K562 (cell line): ENCODE measurements around the gene RPL26. TPM values are rescaled to one million over a fixed set of nuclear protein-coding genes. Genes with fewer than 3 reads are reported as not detected.

ENCODE experiments used
- CBFA2T2 ChIP-seq: fragments of 450-650 bp; conservative IDR thresholded peaks from 2 replicates; pipeline ENCODE4 v1.6.1; 2017; ENCODE audit warnings: mild to moderate bottlenecking
- EGR1 ChIP-seq: fragments of 450-650 bp; conservative IDR thresholded peaks from 2 replicates; pipeline ENCODE4 v1.6.1; 2017; ENCODE audit warnings: mild to moderate bottlenecking
- KAT7 ChIP-seq: sonication (generic); formaldehyde crosslinking; IDR thresholded peaks from 2 replicates; pipeline ENCODE4 v1.8.0; 2022; ENCODE audit warnings: missing genetic modification reagents, mild to moderate bottlenecking, borderline replicate concordance
- NFXL1 ChIP-seq: fragments of 450-650 bp; formaldehyde crosslinking; IDR thresholded peaks from 2 replicates; pipeline ENCODE4 v1.4.0; 2021; ENCODE audit warnings: mild to moderate bottlenecking
- PTBP1 ChIP-seq: fragments of 200-400 bp; formaldehyde crosslinking; IDR thresholded peaks from 2 replicates; pipeline ENCODE4 v1.6.1; 2017; ENCODE audit warnings: low read depth, low read length
- RCOR1 ChIP-seq, 2 experiments: IDR thresholded peaks; 2 replicates each; pipeline ENCODE4 v1.6.1; 2012; ENCODE audit warnings: low read depth in 2 of 2, low read length in 2 of 2, borderline replicate concordance in 1 of 2, improper control_type of control experiment in 1 of 2
- TCF3 ChIP-seq: sonication (generic); formaldehyde crosslinking; IDR thresholded peaks from 2 replicates; pipeline ENCODE4 v1.4.0; 2020; ENCODE audit warnings: mild to moderate bottlenecking, missing genetic modification reagents
- ZNF263 ChIP-seq: sonication (generic); formaldehyde crosslinking; IDR thresholded peaks from 2 replicates; pipeline ENCODE4 v1.8.0; 2022; ENCODE audit warnings: mild to moderate bottlenecking, missing genetic modification reagents, borderline replicate concordance
- polyA plus RNA-seq, 8 experiments: library from polyadenylated mRNA; depleted of rRNA in 4 of 8; stranded (reverse) in 5 of 8; unstranded in 3 of 8; fragments of >200 nt; fragmentation: Nextera tagmentation in 2 of 8; fragmentation: Illumina TruSeq in 1 of 8; extraction: Ambion mirVana in 2 of 8; extraction: Trizol in 1 of 8; gene quantifications; 2 replicates each; pipeline versions ENCODE4 v1.2.1 to v1.2.3, GENCODE V29; 2011 to 2014; ENCODE audit warnings: inconsistent platforms in 1 of 8, missing spikeins in 1 of 8
- total RNA-seq, 7 experiments: library from RNA; depleted of rRNA in 6 of 7; stranded (reverse); fragments of >200 nt in 6 of 7; fragmentation: Illumina TruSeq in 2 of 7; extraction: Trizol in 2 of 7; gene quantifications; 2 replicates each; pipeline versions ENCODE4 v1.2.1 to v1.2.3, GENCODE V29; 2011 to 2021; ENCODE audit warnings: low replicate concordance in 1 of 7
- TF ChIP-seq, protein P1 (sequence below), 2 experiments: fragments of 450-650 bp; IDR thresholded peaks; 2 replicates each; pipeline ENCODE4 v1.6.1; 2016; ENCODE audit warnings: mild to moderate bottlenecking in 2 of 2, borderline replicate concordance in 1 of 2, low read depth in 1 of 2, moderate library complexity in 1 of 2
- TF ChIP-seq, protein P2 (sequence below): fragments of 250-450 bp; sonication (Bioruptor Pico); IDR thresholded peaks from 2 replicates; pipeline ENCODE4 v1.8.0; 2022; ENCODE audit warnings: inconsistent platforms
- TF ChIP-seq, protein P3 (sequence below), 2 experiments: IDR thresholded peaks; 2 replicates each; pipeline ENCODE4 v1.6.1; 2011; ENCODE audit warnings: borderline replicate concordance in 1 of 2, control low read depth in 1 of 2, low read depth in 1 of 2, low read length in 1 of 2, mild to moderate bottlenecking in 1 of 2, mixed read lengths in 1 of 2, moderate library complexity in 1 of 2; ENCODE audit not compliant: insufficient read depth in 1 of 2, insufficient read length in 1 of 2, poor library complexity in 1 of 2, severe bottlenecking in 1 of 2; ENCODE audit errors: extremely low read depth in 1 of 2

The RPL26 gene
- total and polyA plus RNA-seq, 9 of the 15 experiments (the other 6 are each of a cell fraction or from before 2014, with no cell fraction given) = 1,474 to 4,074 (median 2,904) TPM

DNA sequence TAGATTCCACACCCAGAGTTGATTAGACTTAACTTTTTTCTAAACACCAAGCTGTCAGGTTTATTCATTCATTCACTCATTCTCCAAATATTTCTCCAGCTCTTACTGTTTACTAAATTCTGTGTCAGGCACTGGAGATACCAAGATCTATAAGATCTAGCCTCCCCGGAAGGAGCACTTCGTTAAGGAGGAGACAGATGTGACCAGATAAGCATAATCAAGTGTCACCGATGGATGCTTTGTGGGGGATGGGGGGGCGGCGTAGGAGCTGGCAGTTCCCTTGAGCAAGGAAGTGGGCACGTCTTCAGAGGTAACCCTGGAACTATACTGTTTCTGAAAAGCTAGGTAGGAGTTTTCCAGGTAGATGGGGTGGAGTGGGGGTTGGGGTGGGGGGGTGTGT is 3.8 kb upstream of the RPL26 start (continued):
- TF ChIP-seq, protein P1, sequence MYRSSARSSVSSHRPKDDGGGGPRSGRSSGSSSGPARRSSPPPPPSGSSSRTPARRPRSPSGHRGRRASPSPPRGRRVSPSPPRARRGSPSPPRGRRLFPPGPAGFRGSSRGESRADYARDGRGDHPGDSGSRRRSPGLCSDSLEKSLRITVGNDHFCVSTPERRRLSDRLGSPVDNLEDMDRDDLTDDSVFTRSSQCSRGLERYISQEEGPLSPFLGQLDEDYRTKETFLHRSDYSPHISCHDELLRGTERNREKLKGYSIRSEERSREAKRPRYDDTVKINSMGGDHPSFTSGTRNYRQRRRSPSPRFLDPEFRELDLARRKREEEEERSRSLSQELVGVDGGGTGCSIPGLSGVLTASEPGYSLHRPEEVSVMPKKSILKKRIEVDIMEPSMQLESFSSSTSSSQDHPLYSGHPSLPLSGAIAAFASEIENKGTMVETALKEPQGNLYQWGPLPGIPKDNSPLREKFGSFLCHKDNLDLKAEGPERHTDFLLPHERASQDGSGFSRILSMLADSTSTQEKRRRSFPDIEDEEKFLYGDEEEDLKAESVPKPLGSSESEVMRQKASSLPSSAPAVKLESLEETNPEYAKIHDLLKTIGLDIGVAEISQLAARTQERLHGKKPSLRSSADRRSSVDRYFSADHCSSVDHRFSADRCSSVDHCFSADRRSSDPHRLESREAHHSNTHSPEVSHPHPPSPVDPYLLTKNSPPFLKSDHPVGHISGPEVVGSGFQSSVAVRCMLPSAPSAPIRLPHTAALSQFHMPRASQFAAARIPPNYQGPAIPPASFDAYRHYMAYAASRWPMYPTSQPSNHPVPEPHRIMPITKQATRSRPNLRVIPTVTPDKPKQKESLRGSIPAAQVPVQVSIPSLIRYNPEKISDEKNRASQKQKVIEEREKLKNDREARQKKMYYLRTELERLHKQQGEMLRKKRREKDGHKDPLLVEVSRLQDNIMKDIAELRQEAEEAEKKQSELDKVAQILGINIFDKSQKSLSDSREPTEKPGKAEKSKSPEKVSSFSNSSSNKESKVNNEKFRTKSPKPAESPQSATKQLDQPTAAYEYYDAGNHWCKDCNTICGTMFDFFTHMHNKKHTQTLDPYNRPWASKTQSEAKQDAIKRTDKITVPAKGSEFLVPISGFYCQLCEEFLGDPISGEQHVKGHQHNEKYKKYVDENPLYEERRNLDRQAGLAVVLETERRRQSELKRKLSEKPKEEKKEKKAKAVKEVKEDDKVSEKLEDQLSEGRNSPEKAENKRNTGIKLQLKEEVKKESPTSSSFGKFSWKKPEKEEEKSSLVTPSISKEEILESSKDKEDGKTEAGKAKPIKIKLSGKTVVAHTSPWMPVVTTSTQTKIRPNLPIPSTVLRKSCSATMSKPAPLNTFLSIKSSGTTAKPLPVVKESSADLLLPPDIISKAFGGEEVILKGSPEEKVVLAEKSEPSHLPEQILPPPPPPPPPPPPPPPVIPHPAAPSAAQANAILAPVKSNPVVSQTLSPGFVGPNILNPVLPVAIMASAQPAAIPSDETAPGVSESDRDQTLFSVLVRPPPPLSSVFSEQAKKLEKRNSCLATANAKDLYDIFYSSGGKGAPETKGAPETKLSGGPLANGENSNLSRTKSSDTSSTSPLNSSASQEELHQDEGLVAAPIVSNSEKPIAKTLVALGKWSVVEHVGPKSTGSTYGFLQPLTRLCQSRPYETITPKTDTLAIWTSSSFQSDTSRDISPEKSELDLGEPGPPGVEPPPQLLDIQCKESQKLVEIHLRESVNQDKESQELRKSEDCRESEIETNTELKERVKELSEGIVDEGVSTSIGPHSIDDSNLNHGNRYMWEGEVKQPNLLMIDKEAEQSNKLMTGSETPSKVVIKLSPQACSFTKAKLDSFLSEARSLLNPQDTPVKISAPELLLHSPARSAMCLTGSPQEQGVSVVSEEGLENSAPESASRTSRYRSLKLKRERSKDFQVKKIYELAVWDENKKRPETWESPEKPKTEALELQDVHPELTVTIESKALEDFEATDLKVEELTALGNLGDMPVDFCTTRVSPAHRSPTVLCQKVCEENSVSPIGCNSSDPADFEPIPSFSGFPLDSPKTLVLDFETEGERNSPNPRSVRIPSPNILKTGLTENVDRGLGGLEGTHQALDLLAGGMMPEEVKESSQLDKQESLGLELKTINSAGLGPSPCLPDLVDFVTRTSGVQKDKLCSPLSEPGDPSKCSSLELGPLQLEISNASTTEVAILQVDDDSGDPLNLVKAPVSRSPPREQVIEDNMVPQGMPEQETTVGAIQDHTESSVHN (IDR thresholded peaks at IDR 0.05; ENCODE audit: borderline replicate concordance in 1 of 2, low read depth in 1 of 2) = no peak
- TF ChIP-seq PTBP1 (no peak), NFXL1 (no peak), EGR1 (0 out of 2 replicates have a peak, but pooled peaks have one; percentile 30), TCF3 (CRISPR knock-in tag) (peak; percentile 15; the same call in 1 of the 2 replicates), KAT7 (CRISPR knock-in tag) (no peak), ZNF263 (CRISPR knock-in tag) (no peak), RCOR1 (IDR thresholded peaks at IDR 0.05; ENCODE audit: borderline replicate concordance in 1 of 2, low read depth in 2 of 2, low read length in 2 of 2) (peak in 1 of 2 experiments; percentile 70; a peak in 2 of 4 replicates), CBFA2T2 (peak; percentile 69)
- TF ChIP-seq, protein P2, sequence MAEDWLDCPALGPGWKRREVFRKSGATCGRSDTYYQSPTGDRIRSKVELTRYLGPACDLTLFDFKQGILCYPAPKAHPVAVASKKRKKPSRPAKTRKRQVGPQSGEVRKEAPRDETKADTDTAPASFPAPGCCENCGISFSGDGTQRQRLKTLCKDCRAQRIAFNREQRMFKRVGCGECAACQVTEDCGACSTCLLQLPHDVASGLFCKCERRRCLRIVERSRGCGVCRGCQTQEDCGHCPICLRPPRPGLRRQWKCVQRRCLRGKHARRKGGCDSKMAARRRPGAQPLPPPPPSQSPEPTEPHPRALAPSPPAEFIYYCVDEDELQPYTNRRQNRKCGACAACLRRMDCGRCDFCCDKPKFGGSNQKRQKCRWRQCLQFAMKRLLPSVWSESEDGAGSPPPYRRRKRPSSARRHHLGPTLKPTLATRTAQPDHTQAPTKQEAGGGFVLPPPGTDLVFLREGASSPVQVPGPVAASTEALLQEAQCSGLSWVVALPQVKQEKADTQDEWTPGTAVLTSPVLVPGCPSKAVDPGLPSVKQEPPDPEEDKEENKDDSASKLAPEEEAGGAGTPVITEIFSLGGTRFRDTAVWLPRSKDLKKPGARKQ (CRISPR knock-in tag) = no peak
- TF ChIP-seq, protein P3, sequence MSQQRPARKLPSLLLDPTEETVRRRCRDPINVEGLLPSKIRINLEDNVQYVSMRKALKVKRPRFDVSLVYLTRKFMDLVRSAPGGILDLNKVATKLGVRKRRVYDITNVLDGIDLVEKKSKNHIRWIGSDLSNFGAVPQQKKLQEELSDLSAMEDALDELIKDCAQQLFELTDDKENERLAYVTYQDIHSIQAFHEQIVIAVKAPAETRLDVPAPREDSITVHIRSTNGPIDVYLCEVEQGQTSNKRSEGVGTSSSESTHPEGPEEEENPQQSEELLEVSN (IDR thresholded peaks at IDR 0.05; ENCODE audit: borderline replicate concordance in 1 of 2, extremely low read depth in 1 of 2, insufficient read depth in 1 of 2, insufficient read length in 1 of 2, low read depth in 1 of 2, low read length in 1 of 2, poor library complexity in 1 of 2, severe bottlenecking in 1 of 2) = no peak
- TF ChIP-seq, all 486 proteins: peak for 36
